ENCODE measurements around the gene PER3.

Gene PER3

DNA sequence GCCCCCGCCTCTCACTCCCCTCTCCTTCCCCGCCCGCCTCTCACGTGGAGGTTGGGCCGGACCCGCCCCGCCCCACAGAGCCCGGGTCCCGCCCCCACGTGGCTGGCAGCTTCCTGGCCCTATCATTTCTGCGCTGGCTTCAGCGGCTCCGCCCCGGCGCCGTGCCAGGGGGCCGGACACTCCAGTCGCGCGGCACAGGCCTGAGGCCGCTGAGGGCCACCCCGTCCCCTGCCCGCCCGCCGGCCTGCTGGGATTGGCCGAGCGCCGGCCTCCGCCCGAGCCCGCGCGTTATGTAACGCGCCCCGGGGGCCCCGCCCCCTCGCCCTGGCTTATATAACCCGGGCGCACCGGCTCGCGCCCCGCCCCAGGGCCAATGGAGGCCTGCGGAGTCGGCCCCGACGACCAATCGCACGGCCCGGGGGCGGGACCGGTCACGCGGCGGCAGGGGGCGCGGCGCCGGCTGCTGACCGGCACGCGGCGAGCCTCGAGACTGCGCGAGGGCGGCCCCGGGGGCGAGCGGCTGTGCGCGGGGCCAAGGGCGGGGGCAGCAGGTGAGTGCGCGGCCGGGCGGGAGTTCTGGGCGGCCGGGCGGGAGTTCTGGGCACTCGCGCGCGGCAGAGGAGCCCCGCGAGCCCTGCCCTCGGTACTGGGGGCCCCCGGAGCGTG lies at the start of gene PER3:
TSS of gene PER3 (plus strand) at position 466 of the 666 bp plus-strand sequence. CDS start 587 bp downstream, outside the sequence.
- H3K27ac ChIP-seq (ENCODE audit: low read length) = no peak within 1 kb of the TSS
- peaks cover 11% of the 10 kb centered on the region for H3K27me3 ChIP-seq (ENCODE audit: control insufficient read depth, insufficient read depth, low read length)
- H3K4me1 ChIP-seq (ENCODE audit: control insufficient read depth, low read depth, low read length) = no peaks in the 10 kb centered on the region
- peaks cover 20% of the 10 kb centered on the region for H3K36me3 ChIP-seq (ENCODE audit: control insufficient read depth, low read depth, low read length)
- no peaks in the 10 kb centered on the region for H3K9me3 ChIP-seq (ENCODE audit: control insufficient read depth, low read depth, low read length)
- H3K4me3 ChIP-seq (ENCODE audit: low read length) = peak within 1 kb of the TSS; percentile 72
- peak within 1 kb of the TSS; percentile 26 for H3K9ac ChIP-seq (ENCODE audit: low read length)

DNA sequence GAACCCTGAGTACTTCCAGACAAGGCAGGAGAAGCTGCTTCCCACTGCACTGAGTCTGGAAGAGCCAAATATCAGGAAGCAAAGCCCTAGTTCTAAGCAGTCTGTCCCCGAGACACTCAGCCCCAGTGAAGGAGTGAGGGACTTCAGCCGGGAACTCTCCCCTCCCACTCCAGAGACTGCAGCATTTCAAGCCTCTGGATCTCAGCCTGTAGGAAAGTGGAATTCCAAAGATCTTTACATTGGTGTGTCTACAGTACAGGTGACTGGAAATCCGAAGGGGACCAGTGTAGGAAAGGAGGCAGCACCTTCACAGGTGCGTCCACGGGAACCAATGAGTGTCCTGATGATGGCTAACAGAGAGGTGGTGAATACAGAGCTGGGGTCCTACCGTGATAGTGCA lies 46.0 kb upstream of the PER3 start:
- no peaks in the 10 kb centered on the region for H3K4me1 ChIP-seq (ENCODE audit: control insufficient read depth, low read depth, low read length)
- H3K36me3 ChIP-seq (ENCODE audit: control insufficient read depth, low read depth, low read length) = peaks cover 4% of the 10 kb centered on the region
- H3K27me3 ChIP-seq (ENCODE audit: control insufficient read depth, insufficient read depth, low read length) = no peaks in the 10 kb centered on the region

GRCh38 chr1:7743346-7743745 lies 40.7 kb upstream of the PER3 start:
- no peaks in the 10 kb centered on the region for H3K27me3 ChIP-seq (ENCODE audit: control insufficient read depth, insufficient read depth, low read length)
- H3K36me3 ChIP-seq (ENCODE audit: control insufficient read depth, low read depth, low read length) = no peaks in the 10 kb centered on the region
- H3K4me1 ChIP-seq (ENCODE audit: control insufficient read depth, low read depth, low read length) = no peaks in the 10 kb centered on the region
- no peaks in the 10 kb centered on the region for H3K9me3 ChIP-seq (ENCODE audit: control insufficient read depth, low read depth, low read length)
- no peak overlapping the region for H3K27ac ChIP-seq (ENCODE audit: low read length)
- no peak overlapping the region for H3K4me3 ChIP-seq (ENCODE audit: low read length)
- H3K9ac ChIP-seq (ENCODE audit: low read length) = no peak overlapping the region

More for the DNA sequence above, 46.0 kb upstream of the PER3 start:
- Histone ChIP-seq H3K27ac (ENCODE audit: low read length) (no peak overlapping the region), H3K9me3 (ENCODE audit: control insufficient read depth, low read depth, low read length) (no peaks in the 10 kb centered on the region), H3K9ac (ENCODE audit: low read length) (no peak overlapping the region), H3K4me3 (ENCODE audit: low read length) (no peak overlapping the region)

DNA sequence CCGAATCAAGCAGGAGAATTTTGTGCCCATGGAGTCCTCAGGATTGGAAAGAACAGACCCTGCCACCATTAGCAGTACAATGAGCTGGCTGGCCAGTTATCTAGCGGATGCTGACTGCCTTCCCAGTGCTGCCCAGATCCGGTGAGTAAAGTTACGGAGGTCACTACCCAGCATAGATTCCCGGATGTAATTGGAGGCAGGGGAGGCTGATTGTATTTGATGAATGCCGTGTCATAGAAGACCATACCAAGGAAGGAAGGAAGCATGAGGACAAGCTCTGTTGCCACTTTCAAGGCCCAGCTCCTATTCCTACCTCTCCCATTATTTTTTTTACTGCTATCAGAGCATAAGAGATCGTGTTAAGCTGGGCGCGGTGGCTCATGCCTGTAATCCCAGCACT lies 39.2 kb upstream of the PER3 start:
- Histone ChIP-seq H3K36me3 (ENCODE audit: control insufficient read depth, low read depth, low read length) (no peaks in the 10 kb centered on the region), H3K27me3 (ENCODE audit: control insufficient read depth, insufficient read depth, low read length) (no peaks in the 10 kb centered on the region)

DNA sequence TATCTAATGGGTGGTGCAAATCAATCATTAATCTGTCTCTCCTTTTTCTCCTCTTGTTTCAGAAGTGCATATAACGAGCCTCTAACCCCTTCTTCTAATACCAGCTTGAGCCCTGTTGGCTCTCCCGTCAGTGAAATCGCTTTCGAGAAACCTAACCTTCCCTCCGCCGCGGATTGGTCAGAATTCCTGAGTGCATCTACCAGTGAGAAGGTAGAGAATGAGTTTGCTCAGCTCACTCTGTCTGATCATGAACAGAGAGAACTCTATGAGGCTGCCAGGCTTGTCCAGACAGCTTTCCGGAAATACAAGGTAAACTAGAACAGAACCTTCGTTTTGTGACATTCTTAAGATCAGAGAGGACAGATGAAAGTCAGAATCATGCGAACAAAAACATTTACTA lies 38.3 kb upstream of the PER3 start:
- Histone ChIP-seq H3K4me1 (ENCODE audit: control insufficient read depth, low read depth, low read length) (no peaks in the 10 kb centered on the region), H3K27ac (ENCODE audit: low read length) (no peak overlapping the region), H3K27me3 (ENCODE audit: control insufficient read depth, insufficient read depth, low read length) (no peaks in the 10 kb centered on the region), H3K4me3 (ENCODE audit: low read length) (no peak overlapping the region), H3K36me3 (ENCODE audit: control insufficient read depth, low read depth, low read length) (no peaks in the 10 kb centered on the region), H3K9ac (ENCODE audit: low read length) (no peak overlapping the region), H3K9me3 (ENCODE audit: control insufficient read depth, low read depth, low read length) (no peaks in the 10 kb centered on the region)

More for the DNA sequence above, 39.2 kb upstream of the PER3 start:
- Histone ChIP-seq H3K9ac (ENCODE audit: low read length) (no peak overlapping the region), H3K9me3 (ENCODE audit: control insufficient read depth, low read depth, low read length) (no peaks in the 10 kb centered on the region), H3K27ac (ENCODE audit: low read length) (no peak overlapping the region), H3K4me3 (ENCODE audit: low read length) (no peak overlapping the region), H3K4me1 (ENCODE audit: control insufficient read depth, low read depth, low read length) (no peaks in the 10 kb centered on the region)

- no peaks in the 10 kb centered on the region for H3K36me3 ChIP-seq (ENCODE audit: control insufficient read depth, low read depth, low read length)
- no peak overlapping the region for H3K4me3 ChIP-seq (ENCODE audit: low read length)
- H3K27ac ChIP-seq (ENCODE audit: low read length) = no peak overlapping the region
- no peaks in the 10 kb centered on the region for H3K9me3 ChIP-seq (ENCODE audit: control insufficient read depth, low read depth, low read length)
- no peak overlapping the region for H3K9ac ChIP-seq (ENCODE audit: low read length)
- peaks cover 7% of the 10 kb centered on the region for H3K4me1 ChIP-seq (ENCODE audit: control insufficient read depth, low read depth, low read length)
- H3K27me3 ChIP-seq (ENCODE audit: control insufficient read depth, insufficient read depth, low read length) = no peaks in the 10 kb centered on the region
Observed at GRCh38 chr1:7747605-7748004, 36.5 kb upstream of the PER3 start.

- no peaks in the 10 kb centered on the region for H3K9me3 ChIP-seq (ENCODE audit: control insufficient read depth, low read depth, low read length)
- no peak overlapping the region for H3K9ac ChIP-seq (ENCODE audit: low read length)
- H3K27me3 ChIP-seq (ENCODE audit: control insufficient read depth, insufficient read depth, low read length) = no peaks in the 10 kb centered on the region
- no peaks in the 10 kb centered on the region for H3K36me3 ChIP-seq (ENCODE audit: control insufficient read depth, low read depth, low read length)
- peaks cover 8% of the 10 kb centered on the region for H3K4me1 ChIP-seq (ENCODE audit: control insufficient read depth, low read depth, low read length)
- H3K4me3 ChIP-seq (ENCODE audit: low read length) = no peak overlapping the region
- H3K27ac ChIP-seq (ENCODE audit: low read length) = no peak overlapping the region
Observed at GRCh38 chr1:7749126-7749525, 35.0 kb upstream of the PER3 start.

DNA sequence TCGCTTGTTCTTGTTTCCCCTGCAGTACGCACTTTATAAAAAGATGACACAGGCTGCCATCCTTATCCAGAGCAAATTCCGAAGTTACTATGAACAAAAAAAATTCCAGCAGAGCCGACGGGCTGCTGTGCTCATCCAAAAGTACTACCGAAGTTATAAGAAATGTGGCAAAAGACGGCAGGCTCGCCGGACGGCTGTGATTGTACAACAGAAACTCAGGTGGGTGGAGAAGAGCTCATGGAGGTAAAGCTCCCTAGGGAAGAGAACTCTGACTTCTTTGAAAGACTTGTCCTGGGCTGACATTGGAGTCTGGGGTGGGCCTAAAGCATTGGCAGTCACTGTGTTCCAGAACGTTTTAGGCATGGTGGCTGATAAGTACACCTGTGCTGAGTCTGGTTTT lies 32.9 kb upstream of the PER3 start:
- Histone ChIP-seq H3K27ac (ENCODE audit: low read length) (no peak overlapping the region), H3K4me1 (ENCODE audit: control insufficient read depth, low read depth, low read length) (peaks cover 11% of the 10 kb centered on the region), H3K36me3 (ENCODE audit: control insufficient read depth, low read depth, low read length) (no peaks in the 10 kb centered on the region), H3K9ac (ENCODE audit: low read length) (no peak overlapping the region), H3K4me3 (ENCODE audit: low read length) (no peak overlapping the region), H3K27me3 (ENCODE audit: control insufficient read depth, insufficient read depth, low read length) (no peaks in the 10 kb centered on the region), H3K9me3 (ENCODE audit: control insufficient read depth, low read depth, low read length) (no peaks in the 10 kb centered on the region)

DNA sequence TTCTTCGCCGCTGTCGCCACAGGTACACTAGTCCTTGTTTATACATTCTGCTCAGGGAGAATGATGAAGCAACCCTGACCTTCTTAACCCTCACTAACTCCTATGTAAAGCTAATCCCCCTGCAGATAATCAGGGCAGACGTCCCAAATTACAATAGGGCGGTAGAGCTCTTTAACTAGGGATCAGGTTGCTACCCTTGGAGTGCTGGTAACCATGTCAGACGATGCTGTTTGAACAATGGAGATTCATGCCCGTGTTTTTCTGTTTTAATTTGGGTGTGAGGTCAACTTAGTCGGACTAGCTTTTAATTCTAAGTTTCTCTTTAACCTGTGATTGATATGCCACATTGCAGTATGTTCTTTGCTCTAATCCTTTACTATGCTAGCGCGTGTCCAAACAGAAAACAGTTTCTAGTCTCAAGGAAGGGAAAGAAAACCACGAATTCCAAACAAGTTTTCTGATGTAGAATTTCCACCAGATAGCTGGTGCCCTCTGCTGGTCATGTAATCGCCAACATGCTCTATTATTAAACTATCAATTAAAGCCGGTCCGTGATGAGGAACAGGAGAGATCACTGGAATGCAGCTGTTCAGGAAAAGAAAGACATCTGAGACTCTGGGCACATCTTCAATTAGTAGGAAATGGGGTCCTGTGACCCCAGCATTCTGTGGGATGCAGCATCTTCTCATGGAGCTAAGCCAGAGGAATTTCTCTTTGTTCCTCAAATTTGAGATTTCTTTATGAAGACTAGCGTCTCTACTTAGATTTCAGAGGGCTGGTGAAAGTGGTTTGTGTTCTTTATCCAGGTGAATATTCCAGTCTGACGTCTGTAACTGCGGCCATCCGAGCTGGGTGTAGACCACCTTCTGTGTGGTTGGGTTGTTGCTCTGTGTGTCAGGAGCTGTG lies 31.3 kb upstream of the PER3 start:
- Histone ChIP-seq H3K27ac (ENCODE audit: low read length) (peak overlapping the region; percentile 25), H3K27me3 (ENCODE audit: control insufficient read depth, insufficient read depth, low read length) (no peaks in the 10 kb centered on the region), H3K36me3 (ENCODE audit: control insufficient read depth, low read depth, low read length) (no peaks in the 10 kb centered on the region), H3K9me3 (ENCODE audit: control insufficient read depth, low read depth, low read length) (no peaks in the 10 kb centered on the region), H3K4me1 (ENCODE audit: control insufficient read depth, low read depth, low read length) (peaks cover 11% of the 10 kb centered on the region), H3K4me3 (ENCODE audit: low read length) (peak overlapping the region; percentile 63), H3K9ac (ENCODE audit: low read length) (peak overlapping the region; percentile 41)

DNA sequence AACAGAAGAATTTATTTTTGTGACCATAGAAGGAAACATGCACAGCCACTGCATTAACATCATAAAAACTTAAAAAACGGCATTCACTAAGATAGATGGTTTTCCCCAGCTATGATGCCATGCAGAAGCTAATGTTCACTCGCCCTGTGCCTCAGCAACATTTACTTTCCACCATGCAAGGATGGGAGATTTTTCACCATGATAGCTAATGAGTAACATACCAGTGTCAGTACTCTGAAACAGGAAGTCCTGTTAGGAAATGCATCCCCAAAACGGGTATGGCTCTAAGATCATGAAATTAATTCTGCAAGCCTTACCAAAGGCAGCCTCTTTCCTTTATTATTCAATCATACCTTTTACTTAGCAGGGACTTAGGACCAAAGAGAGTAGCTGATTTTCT lies 30.4 kb upstream of the PER3 start:
- Histone ChIP-seq H3K9ac (ENCODE audit: low read length) (no peak overlapping the region), H3K9me3 (ENCODE audit: control insufficient read depth, low read depth, low read length) (no peaks in the 10 kb centered on the region), H3K27me3 (ENCODE audit: control insufficient read depth, insufficient read depth, low read length) (no peaks in the 10 kb centered on the region), H3K4me3 (ENCODE audit: low read length) (no peak overlapping the region), H3K4me1 (ENCODE audit: control insufficient read depth, low read depth, low read length) (peaks cover 11% of the 10 kb centered on the region), H3K27ac (ENCODE audit: low read length) (no peak overlapping the region), H3K36me3 (ENCODE audit: control insufficient read depth, low read depth, low read length) (no peaks in the 10 kb centered on the region)

- Histone ChIP-seq H3K4me1 (ENCODE audit: control insufficient read depth, low read depth, low read length) (peaks cover 11% of the 10 kb centered on the region), H3K4me3 (ENCODE audit: low read length) (no peak overlapping the region), H3K27me3 (ENCODE audit: control insufficient read depth, insufficient read depth, low read length) (no peaks in the 10 kb centered on the region), H3K9ac (ENCODE audit: low read length) (no peak overlapping the region), H3K36me3 (ENCODE audit: control insufficient read depth, low read depth, low read length) (no peaks in the 10 kb centered on the region), H3K27ac (ENCODE audit: low read length) (no peak overlapping the region), H3K9me3 (ENCODE audit: control insufficient read depth, low read depth, low read length) (no peaks in the 10 kb centered on the region)
Observed at GRCh38 chr1:7754234-7754633, 29.9 kb upstream of the PER3 start.

Measured in iPS-18a (cell line).